Muscle of arm (tissue), 12 donors: ENCODE results near the gene BOD1L2. TPM values are rescaled to one million over a fixed set of nuclear protein-coding genes. Genes with fewer than 3 reads are reported as not detected.

Experiments
- DNase-seq: peaks from one replicate; pipeline ENCODE4 v3.0.0-alpha.2; 2013
- polyA plus RNA-seq, 12 donors: library from polyadenylated mRNA; unstranded; fragments of 120-200 nt; gene quantifications; one replicate each; pipeline ENCODE4 v1.2.1, GENCODE V29; 2013; ENCODE audit not compliant: insufficient read length in 12 of 12

The BOD1L2 gene
- polyA plus RNA-seq, 12 donors = not detected

GRCh38 chr18:57150081-57150480, 3.2 kb downstream of the BOD1L2 start:
- no peak for DNase-seq

GRCh38 chr18:57150828-57151227, 3.9 kb downstream of the BOD1L2 start:
- peak; percentile 7 for DNase-seq

- no peak for DNase-seq
Measured at GRCh38 chr18:57154191-57154830, 7.4 kb downstream of the BOD1L2 start.

- DNase-seq = no peak
Measured at GRCh38 chr18:57164401-57164800, 17.5 kb downstream of the BOD1L2 start.

GRCh38 chr18:57167617-57168308, 20.9 kb downstream of the BOD1L2 start:
- DNase-seq = no peak

GRCh38 chr18:57171026-57171425, 24.1 kb downstream of the BOD1L2 start:
- DNase-seq = no peak

GRCh38 chr18:57175532-57175931, 28.6 kb downstream of the BOD1L2 start:
- DNase-seq = no peak

- DNase-seq = no peak
Measured at GRCh38 chr18:57185434-57185833, 38.5 kb downstream of the BOD1L2 start.

- no peak for DNase-seq
Measured at GRCh38 chr18:57188851-57189557, 42.1 kb downstream of the BOD1L2 start.

GRCh38 chr18:57190026-57190425, 43.1 kb downstream of the BOD1L2 start:
- DNase-seq = no peak

- DNase-seq = no peak
Measured at GRCh38 chr18:57194070-57194469, 47.2 kb downstream of the BOD1L2 start.

GRCh38 chr18:57194622-57195021, 47.7 kb downstream of the BOD1L2 start:
- DNase-seq = no peak

- no peak for DNase-seq
Measured at GRCh38 chr18:57195341-57195740, 48.5 kb downstream of the BOD1L2 start.

- no peak for DNase-seq
Measured at GRCh38 chr18:57197261-57197660, 50.4 kb downstream of the BOD1L2 start.

GRCh38 chr18:57198073-57198472, 51.2 kb downstream of the BOD1L2 start:
- DNase-seq = no peak

Other genes with a start within 250 kb of the BOD1L2 start
- gene ST8SIA3, start 205.5 kb downstream of the BOD1L2 start, polyA plus RNA-seq = 1 to 10 TPM in 1 of 12 donors, under 1 TPM in 8, not detected in 3; 0.03 to 1.1 (median 0.21) TPM